ENCODE results near the gene HAUS5. TPM values are rescaled to one million over a fixed set of nuclear protein-coding genes. Genes with fewer than 3 reads are reported as not detected.

HAUS5 gene
- polyA plus RNA-seq, 1 donor (not counting 4 experiments of a cell fraction or from before 2014, with no cell fraction given) = 3.7 TPM

- no peak for FAIRE-seq
- no peak overlapping the region for H3K4me2 ChIP-seq (ENCODE audit: control insufficient read depth, extremely low read depth, insufficient read depth, low read depth, low read length)
- no peaks in the 10 kb centered on the region for H3K4me1 ChIP-seq (ENCODE audit: control insufficient read depth, extremely low read depth, insufficient read depth, low read length)
- H3K27ac ChIP-seq (ENCODE audit: control insufficient read depth, insufficient read depth, low read length) = no peak overlapping the region
- no peaks in the 10 kb centered on the region for H3K9me1 ChIP-seq (ENCODE audit: control insufficient read depth, extremely low read depth, insufficient read depth, low read length)
- no peak overlapping the region for H2AFZ ChIP-seq (ENCODE audit: control insufficient read depth, low read length)
- TF ChIP-seq EZH2 (IDR thresholded peaks at IDR 0.05; ENCODE audit: low read length) = no peak
- TF ChIP-seq CTCF (optimal IDR thresholded peaks at IDR 0.05 in 1 of 3, IDR thresholded peaks at IDR 0.05 in 1 of 3, conservative IDR thresholded peaks at IDR 0.05 in 1 of 3; ENCODE audit: extremely low read depth in 1 of 3, insufficient read depth in 2 of 3, low read length in 3 of 3) = no peak
- no peak overlapping the region for H3K9ac ChIP-seq (ENCODE audit: control insufficient read depth, extremely low read depth, insufficient read depth, low read length)
- no peaks in the 10 kb centered on the region for H4K20me1 ChIP-seq (ENCODE audit: control insufficient read depth, extremely low read depth, insufficient read depth, low read length)
- DNase-seq (ENCODE audit: low read depth, low spot score) = no peak
- no peak overlapping the region for H3K4me3 ChIP-seq (ENCODE audit: control insufficient read depth in 2 of 3, extremely low read depth in 1 of 3, insufficient read depth in 2 of 3, low read depth in 1 of 3, low read length in 3 of 3)
- H3K79me2 ChIP-seq (ENCODE audit: control insufficient read depth, insufficient read depth, low read length) = no peaks in the 10 kb centered on the region
- H3K9me3 ChIP-seq (ENCODE audit: control insufficient read depth, low read depth, low read length) = no peaks in the 10 kb centered on the region
- no peaks in the 10 kb centered on the region for H3K36me3 ChIP-seq (ENCODE audit: control insufficient read depth in 2 of 2, extremely low read depth in 1 of 2, insufficient read depth in 2 of 2, low read length in 2 of 2)
- no peaks in the 10 kb centered on the region for H3K27me3 ChIP-seq (ENCODE audit: control insufficient read depth, extremely low read depth, insufficient read depth, low read length)
- dilution Hi-C loops (cut with MboI; ENCODE audit: extremely low pct_ligation_motif_present, low sequenced_read_pairs) = no loop called here
Measured at GRCh38 chr19:35587321-35587720, 25.2 kb upstream of the HAUS5 start.

- Histone ChIP-seq H3K27me3 (ENCODE audit: control insufficient read depth, extremely low read depth, insufficient read depth, low read length) (no peaks in the 10 kb centered on the region), H3K4me2 (ENCODE audit: control insufficient read depth, extremely low read depth, insufficient read depth, low read depth, low read length) (no peak overlapping the region), H3K9me1 (ENCODE audit: control insufficient read depth, extremely low read depth, insufficient read depth, low read length) (no peaks in the 10 kb centered on the region), H3K4me1 (ENCODE audit: control insufficient read depth, extremely low read depth, insufficient read depth, low read length) (no peaks in the 10 kb centered on the region), H3K9me3 (ENCODE audit: control insufficient read depth, low read depth, low read length) (no peaks in the 10 kb centered on the region), H4K20me1 (ENCODE audit: control insufficient read depth, extremely low read depth, insufficient read depth, low read length) (no peaks in the 10 kb centered on the region), H3K27ac (ENCODE audit: control insufficient read depth, insufficient read depth, low read length) (no peak overlapping the region), H3K4me3 (ENCODE audit: control insufficient read depth in 2 of 3, extremely low read depth in 1 of 3, insufficient read depth in 2 of 3, low read depth in 1 of 3, low read length in 3 of 3) (no peak overlapping the region), H2AFZ (ENCODE audit: control insufficient read depth, low read length) (no peak overlapping the region), H3K9ac (ENCODE audit: control insufficient read depth, extremely low read depth, insufficient read depth, low read length) (no peak overlapping the region), H3K79me2 (ENCODE audit: control insufficient read depth, insufficient read depth, low read length) (no peaks in the 10 kb centered on the region), H3K36me3 (ENCODE audit: control insufficient read depth in 2 of 2, extremely low read depth in 1 of 2, insufficient read depth in 2 of 2, low read length in 2 of 2) (no peaks in the 10 kb centered on the region)
- no peak for DNase-seq (ENCODE audit: low read depth, low spot score)
- no peak for TF ChIP-seq CTCF (optimal IDR thresholded peaks at IDR 0.05 in 1 of 3, IDR thresholded peaks at IDR 0.05 in 1 of 3, conservative IDR thresholded peaks at IDR 0.05 in 1 of 3; ENCODE audit: extremely low read depth in 1 of 3, insufficient read depth in 2 of 3, low read length in 3 of 3)
- TF ChIP-seq EZH2 (IDR thresholded peaks at IDR 0.05; ENCODE audit: low read length) = no peak
- FAIRE-seq = no peak
- dilution Hi-C loops (cut with MboI; ENCODE audit: extremely low pct_ligation_motif_present, low sequenced_read_pairs) = no loop called here
Measured at GRCh38 chr19:35590875-35591274, 21.7 kb upstream of the HAUS5 start.

Measured in keratinocyte (primary cell).